SH-SY5Y (cell line): ENCODE measurements around the gene NR2C1.

ENCODE experiments used
- GATA2 ChIP-seq: IDR thresholded peaks from 2 replicates; pipeline ENCODE4 v1.6.1; 2011; ENCODE audit warnings: mild to moderate bottlenecking, low read depth, low read length
- GATA3 ChIP-seq: IDR thresholded peaks from 2 replicates; pipeline ENCODE4 v1.6.1; 2011; ENCODE audit warnings: low read depth, mild to moderate bottlenecking, low read length, moderate library complexity

DNA sequence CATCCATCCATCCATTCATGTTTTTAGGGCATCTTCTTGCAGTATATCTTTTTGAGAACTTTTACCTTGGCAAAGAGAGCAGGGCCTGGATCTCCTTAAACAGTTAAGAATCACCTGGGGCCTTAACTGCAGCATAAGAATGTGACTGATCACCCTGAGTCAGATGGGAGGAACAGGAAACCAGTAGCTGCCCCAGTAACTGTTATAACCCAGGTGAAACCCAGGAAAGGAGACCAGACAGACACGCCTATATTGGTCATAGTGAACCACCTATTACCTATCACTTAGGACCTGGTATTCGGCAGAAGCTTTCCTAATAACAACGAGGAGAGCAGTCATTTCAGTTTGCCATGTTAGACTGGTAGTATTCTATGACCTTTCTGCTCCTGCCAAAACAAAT, 43.4 kb upstream of the NR2C1 start:
- TF ChIP-seq GATA2, result no peak
- TF ChIP-seq GATA3, result no peak
